NCI-H1694 (cell line): ENCODE data around the gene CRYZ.

ENCODE experiments used
- DNase-seq: peaks from one replicate; lab custom pipeline; 2025; lab: John Stamatoyannopoulos, UW

CRYZ gene

DNA sequence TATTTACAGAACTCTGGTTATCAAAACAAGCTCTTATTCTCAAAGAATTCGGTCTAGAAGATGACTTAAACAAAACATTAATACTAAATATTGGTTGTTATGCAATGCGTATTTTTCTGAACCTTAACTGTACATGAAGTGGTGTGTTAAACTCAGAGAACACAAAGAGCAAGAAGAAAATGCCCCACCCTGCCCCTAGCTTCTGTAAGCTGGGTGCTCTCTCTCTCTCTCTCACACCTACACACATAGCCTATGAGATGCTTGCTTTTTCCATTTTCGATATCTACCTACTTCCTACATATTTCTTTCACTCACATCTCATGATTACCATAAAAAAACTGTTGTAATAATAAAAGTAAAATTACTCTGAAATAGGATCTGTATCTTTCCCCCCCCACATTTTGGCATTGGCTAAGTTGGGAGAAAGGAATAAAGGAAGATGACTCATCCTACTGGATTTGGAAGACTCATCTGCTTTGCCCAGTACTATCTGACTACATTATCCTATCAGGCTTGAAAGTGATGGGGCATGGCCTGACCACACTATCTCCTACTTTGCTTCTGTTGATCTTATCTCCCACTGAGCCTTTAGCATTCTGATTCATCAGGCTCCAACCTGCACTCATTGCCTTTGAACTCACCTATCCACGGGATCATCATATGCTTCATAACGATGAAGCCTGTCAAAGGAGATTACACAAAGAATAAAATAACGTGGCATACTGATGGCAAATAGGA is 2.9 kb downstream of the CRYZ start:
- no peak for DNase-seq

- no peak for DNase-seq
Measured at GRCh38 chr1:74728736-74729135, 4.1 kb downstream of the CRYZ start.

GRCh38 chr1:74726063-74726462 is 6.8 kb downstream of the CRYZ start:
- no peak for DNase-seq

DNA sequence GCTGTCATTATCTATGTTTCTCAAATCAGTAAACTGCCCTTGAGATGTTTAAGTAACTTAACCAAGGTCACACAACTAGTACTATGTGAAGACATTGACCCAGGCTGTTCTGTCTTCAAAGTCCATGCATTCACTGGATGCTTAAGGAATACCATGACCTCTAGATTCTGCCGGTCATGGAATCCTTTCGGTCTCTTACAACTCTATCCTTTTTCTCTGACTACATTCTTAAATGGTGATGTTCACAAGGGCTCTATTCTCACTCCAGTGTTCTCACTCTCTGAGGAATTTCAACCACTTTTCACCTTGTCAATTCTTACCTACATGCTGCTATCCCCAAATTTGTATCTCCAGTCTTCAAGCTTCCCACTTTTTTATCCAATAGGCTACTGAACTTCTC is 15.2 kb downstream of the CRYZ start:
- no peak for DNase-seq

- DNase-seq = no peak
Measured at GRCh38 chr1:74716822-74717221, 16.0 kb downstream of the CRYZ start.

DNA sequence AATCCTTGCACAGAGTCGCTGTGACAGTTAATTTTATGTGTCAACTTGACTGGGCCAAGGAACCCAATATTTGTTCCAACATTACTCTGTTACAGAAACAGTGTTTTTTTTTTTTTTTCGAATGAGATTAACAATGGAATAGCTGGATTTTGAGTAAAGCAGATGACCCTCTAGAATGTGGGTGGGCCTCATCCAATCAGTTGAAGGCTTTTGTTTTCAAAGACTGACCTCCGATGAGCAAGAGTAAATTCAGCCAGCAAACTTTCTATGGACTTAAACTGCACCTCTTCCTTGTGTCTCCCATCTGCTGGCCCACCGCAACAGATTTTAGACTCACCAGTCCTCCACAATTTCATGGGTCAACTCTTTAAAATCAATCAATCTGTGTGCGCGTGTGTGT is 17.0 kb downstream of the CRYZ start:
- no peak for DNase-seq

- no peak for DNase-seq
Measured at GRCh38 chr1:74715236-74715502, 17.7 kb downstream of the CRYZ start.

DNA sequence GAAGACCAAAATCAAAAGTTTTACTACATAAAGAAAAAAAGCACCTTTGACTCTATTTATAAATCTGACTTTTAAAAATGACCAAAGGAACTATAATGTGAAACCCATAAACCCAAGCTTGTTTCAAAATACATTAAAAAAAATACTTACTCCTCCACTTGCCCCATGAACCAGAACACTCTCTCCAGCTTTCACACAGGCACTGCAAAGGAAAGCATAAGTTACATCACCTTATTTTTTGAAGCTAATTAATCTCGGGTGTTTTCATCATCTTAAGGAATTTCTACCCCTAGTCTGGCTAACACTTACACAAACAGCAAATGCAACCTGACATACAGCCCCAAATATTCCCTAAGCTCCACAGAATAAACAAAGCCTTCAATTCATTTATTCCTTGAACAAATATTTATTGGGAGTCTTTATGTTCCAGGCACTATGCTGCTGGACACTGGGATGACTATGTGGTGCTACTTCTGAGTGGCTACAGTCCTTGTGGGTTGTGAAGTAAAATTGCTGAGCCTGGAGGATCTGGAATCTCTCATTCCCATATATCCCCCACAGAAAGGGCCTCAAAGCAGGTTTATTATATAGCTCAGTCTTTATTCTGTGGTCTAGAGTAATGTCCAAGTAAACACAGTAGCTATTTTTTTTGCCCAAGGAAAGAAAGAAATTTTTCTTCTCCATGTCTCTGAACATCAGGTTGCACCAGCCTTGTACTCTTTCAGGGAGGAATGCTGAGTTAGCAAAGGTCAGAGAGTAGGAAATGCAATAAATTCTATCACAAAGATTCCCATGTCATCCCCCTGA is 18.2 kb downstream of the CRYZ start:
- DNase-seq = no peak

- no peak for DNase-seq
Measured at GRCh38 chr1:74713849-74714248, 19.0 kb downstream of the CRYZ start.

DNA sequence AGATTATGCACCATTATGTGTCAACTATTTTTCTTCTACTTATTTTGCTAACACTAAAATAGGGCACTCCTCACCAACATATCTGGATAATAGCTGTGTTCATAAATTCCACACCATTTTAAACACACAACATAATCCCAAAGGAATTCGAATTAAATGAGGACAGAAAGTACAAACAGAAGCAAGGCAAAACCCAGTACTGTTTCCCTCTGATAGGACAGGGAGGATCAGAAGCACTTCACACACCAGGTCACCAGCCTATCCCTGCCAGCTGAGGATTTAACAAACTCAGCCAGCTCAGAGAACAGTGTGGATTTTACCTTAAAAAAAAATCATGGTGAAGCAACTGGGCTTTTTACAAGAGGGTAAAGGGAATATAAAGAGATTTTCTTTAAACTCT is 20.0 kb downstream of the CRYZ start:
- DNase-seq = no peak

- no peak for DNase-seq
Measured at GRCh38 chr1:74703386-74704182, 29.3 kb downstream of the CRYZ start.

GRCh38 chr1:74699331-74699730 is 33.5 kb downstream of the CRYZ start:
- DNase-seq = no peak

- no peak for DNase-seq
Measured at GRCh38 chr1:74697832-74698231, 35.0 kb downstream of the CRYZ start.

- no peak for DNase-seq
Measured at GRCh38 chr1:74693473-74693872, 39.4 kb downstream of the CRYZ start.

GRCh38 chr1:74690909-74691308 is 41.9 kb downstream of the CRYZ start:
- DNase-seq = no peak

DNA sequence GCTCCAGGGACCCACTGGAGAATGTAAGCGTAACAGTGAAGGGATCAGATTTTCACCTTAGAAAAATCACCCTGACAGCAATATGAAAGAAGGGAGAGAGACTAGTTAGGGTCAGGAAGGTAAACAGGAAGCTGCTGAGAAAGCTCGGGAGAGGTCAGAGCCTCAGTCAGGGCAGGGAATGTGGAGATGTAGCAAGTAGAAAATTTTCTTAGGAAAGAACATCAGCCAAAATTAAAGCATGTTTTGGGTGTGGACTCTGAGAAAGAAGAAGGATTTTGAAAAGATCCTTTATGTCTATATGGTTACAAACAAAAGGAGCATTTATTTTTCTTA is 42.5 kb downstream of the CRYZ start:
- DNase-seq = no peak

DNA sequence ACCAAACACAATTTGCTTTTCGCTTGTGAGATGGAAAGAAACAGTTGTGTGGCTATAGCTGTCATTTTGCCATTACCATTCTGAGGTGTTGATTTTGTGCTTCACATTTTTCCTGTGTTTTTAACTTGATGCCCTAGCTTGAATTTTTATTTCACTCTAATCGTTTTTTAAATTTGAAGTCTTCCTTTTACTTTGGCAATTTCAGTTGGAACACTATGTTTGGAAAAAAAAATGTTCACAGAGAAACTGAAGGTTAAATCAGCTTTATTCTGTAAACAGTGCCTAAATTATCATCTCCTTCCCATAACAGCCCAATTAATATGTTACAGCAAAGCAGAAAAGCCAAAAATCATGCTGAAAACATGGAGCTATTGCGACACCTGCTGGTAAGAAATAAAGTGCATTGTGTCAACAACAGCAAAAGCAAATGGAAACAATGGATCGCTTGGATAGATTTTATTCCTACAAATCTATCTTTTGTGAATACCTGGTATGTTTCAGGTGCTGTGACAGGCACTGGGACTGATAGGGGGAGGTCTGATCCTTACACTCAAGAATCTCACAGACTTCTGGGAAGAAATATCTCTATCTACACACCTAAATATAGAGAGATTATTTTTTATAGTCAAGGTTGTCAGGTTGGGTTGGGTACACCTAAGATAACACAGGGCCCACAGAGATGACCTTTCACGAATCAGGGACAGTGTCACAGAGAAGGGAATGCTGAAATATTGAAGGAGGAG is 43.1 kb downstream of the CRYZ start:
- DNase-seq = peak; percentile 87

GRCh38 chr1:74686928-74687327 is 45.9 kb downstream of the CRYZ start:
- peak; percentile 53 for DNase-seq

DNA sequence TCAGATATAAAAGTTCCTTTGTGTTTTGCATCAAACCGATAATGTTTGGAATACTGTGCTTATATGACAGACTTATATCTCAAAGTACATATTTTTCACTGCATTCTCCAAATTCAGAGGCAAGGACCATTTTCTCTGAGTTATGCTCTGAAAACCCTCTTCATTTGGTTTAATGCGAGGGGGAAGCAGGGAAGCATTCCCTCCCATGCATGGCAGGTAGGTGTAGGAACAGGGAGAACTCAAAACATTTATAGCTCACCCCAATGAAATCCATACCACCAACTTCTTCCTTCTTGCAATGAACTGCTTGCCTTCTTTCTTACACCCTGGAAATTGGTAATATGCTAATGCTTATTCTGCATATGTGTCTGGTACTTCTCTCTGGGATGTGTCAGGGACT is 48.5 kb downstream of the CRYZ start:
- no peak for DNase-seq

DNA sequence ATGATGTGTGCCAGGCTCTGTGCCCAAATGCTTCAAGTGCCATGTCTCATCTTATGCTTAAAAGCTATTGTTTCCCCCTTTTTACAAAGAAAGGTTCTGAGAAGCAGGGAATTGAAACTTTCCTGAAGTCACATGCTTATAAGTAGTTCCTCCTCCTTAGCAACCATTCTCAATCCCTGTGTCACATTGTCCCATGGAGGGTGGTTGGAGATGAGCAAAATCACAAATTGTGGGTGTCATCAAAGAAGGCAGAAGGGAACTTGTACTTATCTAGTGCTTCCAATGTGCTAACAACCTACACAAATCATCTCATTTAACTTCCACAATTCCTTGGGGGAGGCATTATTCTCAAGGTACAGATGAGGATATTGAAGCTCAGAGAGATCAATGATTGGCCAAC is 49.2 kb downstream of the CRYZ start:
- no peak for DNase-seq

- no peak for DNase-seq
Measured at GRCh38 chr1:74681851-74682250, 51.0 kb downstream of the CRYZ start.

GRCh38 chr1:74681449-74681848 is 51.4 kb downstream of the CRYZ start:
- no peak for DNase-seq

GRCh38 chr1:74681001-74681400 is 51.8 kb downstream of the CRYZ start:
- DNase-seq = no peak
